Measurements from ENCODE around the gene PXK.

PXK gene

DNA sequence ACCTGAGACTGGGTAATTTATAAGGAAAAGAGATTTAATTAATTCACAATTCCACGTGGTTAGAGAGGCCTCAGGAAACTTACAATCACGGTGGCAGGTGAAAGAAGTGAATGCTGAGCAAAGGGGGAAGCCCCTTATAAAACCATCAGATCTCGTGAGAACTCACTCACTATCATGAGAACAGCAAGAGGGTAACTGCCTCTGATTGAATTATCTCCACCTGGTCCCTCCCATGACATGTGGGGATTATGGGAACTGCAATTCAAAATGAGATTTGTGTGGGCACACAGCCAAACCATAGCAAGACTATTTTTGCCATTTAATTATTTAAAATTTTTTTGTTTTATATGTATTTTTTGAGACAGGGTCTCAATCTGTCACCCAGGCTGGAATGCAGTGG is 132.2 kb downstream of the PXK start:
- no peaks in the 10 kb centered on the region for H3K9me3 ChIP-seq (ENCODE audit: control insufficient read depth, low read length)
- no peaks in the 10 kb centered on the region for H3K79me1 ChIP-seq (replicated peaks; ENCODE audit: low read length, poor library complexity, severe bottlenecking)
- H3K14ac ChIP-seq (ENCODE audit: low read length in 2 of 2) = no peak overlapping the region
- no peak overlapping the region for H4K8ac ChIP-seq (ENCODE audit: low read length)
- H3K27me3 ChIP-seq (ENCODE audit: control insufficient read depth in 1 of 2, insufficient read depth in 1 of 2, low read length in 2 of 2) = no peaks in the 10 kb centered on the region
- DNase-seq = no peak
- H2BK15ac ChIP-seq (ENCODE audit: low read depth, poor library complexity, severe bottlenecking) = no peak overlapping the region
- 92% methylated on average over 2 of the region's 3 CpGs for WGBS
- no peak overlapping the region for H3K18ac ChIP-seq (ENCODE audit: low read depth in 1 of 2, low read length in 2 of 2)
- no peak overlapping the region for H3K4me3 ChIP-seq (ENCODE audit: insufficient read depth in 1 of 2, low read depth in 1 of 2, low read length in 2 of 2)
- no peak overlapping the region for H2AFZ ChIP-seq (ENCODE audit: low read depth, low read length)
- H2BK120ac ChIP-seq (ENCODE audit: low read depth, low read length) = no peak overlapping the region
- no peak overlapping the region for H3K9ac ChIP-seq (ENCODE audit: low read length)
- H4K91ac ChIP-seq (ENCODE audit: low read length) = no peak overlapping the region
- peaks cover 7% of the 10 kb centered on the region for H3K4me1 ChIP-seq (ENCODE audit: control insufficient read depth, insufficient read depth, low read depth, low read length)
- H3K4me2 ChIP-seq (ENCODE audit: low read length, poor library complexity, severe bottlenecking) = no peak overlapping the region
- H3K36me3 ChIP-seq (ENCODE audit: control insufficient read depth in 1 of 2, insufficient read depth in 2 of 2, low read depth in 1 of 2, low read length in 2 of 2) = no peaks in the 10 kb centered on the region
- H2AK5ac ChIP-seq (ENCODE audit: low read length, severe bottlenecking) = no peak overlapping the region
- no peak overlapping the region for H2BK12ac ChIP-seq (ENCODE audit: low read length in 2 of 2)
- H3K23ac ChIP-seq (ENCODE audit: low read length in 2 of 2) = no peak overlapping the region
- H2BK5ac ChIP-seq (ENCODE audit: low read depth, low read length, poor library complexity, severe bottlenecking) = no peak overlapping the region
- H3K27ac ChIP-seq (ENCODE audit: low read length, poor library complexity, severe bottlenecking) = no peak overlapping the region
- no peak overlapping the region for H3K4ac ChIP-seq (ENCODE audit: low read depth in 1 of 2, low read length in 2 of 2)

DNA sequence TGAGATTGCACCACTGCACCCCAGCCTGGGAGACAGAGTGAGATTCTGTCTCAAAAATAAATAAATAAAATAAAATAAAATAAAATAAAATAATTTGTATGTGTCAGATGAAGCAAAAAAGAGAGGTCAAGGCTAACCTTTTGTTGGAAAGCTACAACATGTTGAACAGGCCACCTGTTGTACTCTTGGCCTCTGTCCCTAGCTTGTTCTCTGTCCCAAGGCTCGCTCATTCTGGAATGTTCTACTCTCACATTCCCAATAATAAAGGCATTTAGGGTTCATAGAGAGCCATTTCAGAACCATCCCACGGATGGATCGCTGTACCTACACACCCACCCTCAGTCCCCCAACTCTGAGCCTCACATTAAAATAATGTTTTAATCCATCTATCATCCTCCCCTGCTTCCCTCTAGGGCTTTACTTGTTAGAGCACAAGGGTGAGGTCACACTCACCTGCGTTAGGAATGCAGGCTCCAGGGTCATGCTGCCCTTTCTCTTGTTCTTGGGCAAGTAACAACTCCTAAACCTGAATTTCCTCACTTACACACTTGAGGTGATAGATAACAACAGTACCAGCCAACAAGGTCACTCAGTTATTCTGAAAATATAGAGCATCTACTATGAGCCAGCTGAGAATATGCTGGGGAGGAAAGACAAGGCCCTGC is 134.3 kb downstream of the PXK start:
- H3K79me1 ChIP-seq (replicated peaks; ENCODE audit: low read length, poor library complexity, severe bottlenecking) = no peaks in the 10 kb centered on the region
- no peak for DNase-seq
- no peak overlapping the region for H2BK12ac ChIP-seq (ENCODE audit: low read length in 2 of 2)
- H3K9ac ChIP-seq (ENCODE audit: low read length) = no peak overlapping the region
- H3K27me3 ChIP-seq (ENCODE audit: control insufficient read depth in 1 of 2, insufficient read depth in 1 of 2, low read length in 2 of 2) = no peaks in the 10 kb centered on the region
- H4K91ac ChIP-seq (ENCODE audit: low read length) = no peak overlapping the region
- no peak overlapping the region for H3K23ac ChIP-seq (ENCODE audit: low read length in 2 of 2)
- no peak overlapping the region for H2AFZ ChIP-seq (ENCODE audit: low read depth, low read length)
- H4K8ac ChIP-seq (ENCODE audit: low read length) = no peak overlapping the region
- H3K27ac ChIP-seq (ENCODE audit: low read length, poor library complexity, severe bottlenecking) = no peak overlapping the region
- no peak overlapping the region for H3K14ac ChIP-seq (ENCODE audit: low read length in 2 of 2)
- no peak overlapping the region for H3K4me2 ChIP-seq (ENCODE audit: low read length, poor library complexity, severe bottlenecking)
- H3K4me1 ChIP-seq (ENCODE audit: control insufficient read depth, insufficient read depth, low read depth, low read length) = peaks cover 21% of the 10 kb centered on the region
- H2BK15ac ChIP-seq (ENCODE audit: low read depth, poor library complexity, severe bottlenecking) = no peak overlapping the region
- no peaks in the 10 kb centered on the region for H3K9me3 ChIP-seq (ENCODE audit: control insufficient read depth, low read length)
- H2BK120ac ChIP-seq (ENCODE audit: low read depth, low read length) = no peak overlapping the region
- WGBS = 97% methylated on average over 4 of the region's 4 CpGs
- no peak overlapping the region for H2BK5ac ChIP-seq (ENCODE audit: low read depth, low read length, poor library complexity, severe bottlenecking)
- H3K4me3 ChIP-seq (ENCODE audit: insufficient read depth in 1 of 2, low read depth in 1 of 2, low read length in 2 of 2) = no peak overlapping the region
- H3K4ac ChIP-seq (ENCODE audit: low read depth in 1 of 2, low read length in 2 of 2) = no peak overlapping the region
- H2AK5ac ChIP-seq (ENCODE audit: low read length, severe bottlenecking) = no peak overlapping the region
- no peak overlapping the region for H3K18ac ChIP-seq (ENCODE audit: low read depth in 1 of 2, low read length in 2 of 2)
- no peaks in the 10 kb centered on the region for H3K36me3 ChIP-seq (ENCODE audit: control insufficient read depth in 1 of 2, insufficient read depth in 2 of 2, low read depth in 1 of 2, low read length in 2 of 2)

DNA sequence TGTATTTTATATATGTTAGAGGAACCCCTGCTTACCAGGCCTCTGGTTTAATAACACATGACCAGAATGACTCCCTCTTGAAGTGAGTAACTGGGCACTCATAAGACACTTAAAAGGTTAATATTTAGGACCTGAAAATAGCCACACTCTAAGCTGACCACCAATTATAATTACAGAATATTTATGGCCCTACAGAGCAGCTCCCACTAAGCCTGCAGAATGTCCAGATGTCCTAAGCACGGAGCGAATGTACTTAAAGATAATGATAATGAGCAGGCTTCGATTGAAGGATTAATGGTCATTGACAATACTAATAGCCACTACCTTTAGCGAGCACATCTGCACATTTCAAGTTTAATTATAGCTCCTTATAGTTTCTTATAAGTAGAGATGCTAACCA is 136.4 kb downstream of the PXK start:
- Histone ChIP-seq H3K4me1 (ENCODE audit: control insufficient read depth, insufficient read depth, low read depth, low read length) (peaks cover 17% of the 10 kb centered on the region), H3K4ac (ENCODE audit: low read depth in 1 of 2, low read length in 2 of 2) (no peak overlapping the region), H2AFZ (ENCODE audit: low read depth, low read length) (no peak overlapping the region), H3K27me3 (ENCODE audit: control insufficient read depth in 1 of 2, insufficient read depth in 1 of 2, low read length in 2 of 2) (no peaks in the 10 kb centered on the region), H3K27ac (ENCODE audit: low read length, poor library complexity, severe bottlenecking) (no peak overlapping the region), H3K4me3 (ENCODE audit: insufficient read depth in 1 of 2, low read depth in 1 of 2, low read length in 2 of 2) (no peak overlapping the region), H4K91ac (ENCODE audit: low read length) (no peak overlapping the region), H3K79me1 (replicated peaks; ENCODE audit: low read length, poor library complexity, severe bottlenecking) (no peaks in the 10 kb centered on the region), H2BK15ac (ENCODE audit: low read depth, poor library complexity, severe bottlenecking) (no peak overlapping the region), H3K36me3 (ENCODE audit: control insufficient read depth in 1 of 2, insufficient read depth in 2 of 2, low read depth in 1 of 2, low read length in 2 of 2) (no peaks in the 10 kb centered on the region), H4K8ac (ENCODE audit: low read length) (no peak overlapping the region), H3K9me3 (ENCODE audit: control insufficient read depth, low read length) (no peaks in the 10 kb centered on the region), H2BK12ac (ENCODE audit: low read length in 2 of 2) (no peak overlapping the region), H3K14ac (ENCODE audit: low read length in 2 of 2) (no peak overlapping the region), H3K23ac (ENCODE audit: low read length in 2 of 2) (no peak overlapping the region), H3K9ac (ENCODE audit: low read length) (no peak overlapping the region), H2BK5ac (ENCODE audit: low read depth, low read length, poor library complexity, severe bottlenecking) (no peak overlapping the region), H3K18ac (ENCODE audit: low read depth in 1 of 2, low read length in 2 of 2) (no peak overlapping the region), H2AK5ac (ENCODE audit: low read length, severe bottlenecking) (no peak overlapping the region), H2BK120ac (ENCODE audit: low read depth, low read length) (no peak overlapping the region), H3K4me2 (ENCODE audit: low read length, poor library complexity, severe bottlenecking) (no peak overlapping the region)
- DNase-seq = peak; percentile 60
- WGBS = no CpG with 5 or more reads among the region's 4 CpGs

DNA sequence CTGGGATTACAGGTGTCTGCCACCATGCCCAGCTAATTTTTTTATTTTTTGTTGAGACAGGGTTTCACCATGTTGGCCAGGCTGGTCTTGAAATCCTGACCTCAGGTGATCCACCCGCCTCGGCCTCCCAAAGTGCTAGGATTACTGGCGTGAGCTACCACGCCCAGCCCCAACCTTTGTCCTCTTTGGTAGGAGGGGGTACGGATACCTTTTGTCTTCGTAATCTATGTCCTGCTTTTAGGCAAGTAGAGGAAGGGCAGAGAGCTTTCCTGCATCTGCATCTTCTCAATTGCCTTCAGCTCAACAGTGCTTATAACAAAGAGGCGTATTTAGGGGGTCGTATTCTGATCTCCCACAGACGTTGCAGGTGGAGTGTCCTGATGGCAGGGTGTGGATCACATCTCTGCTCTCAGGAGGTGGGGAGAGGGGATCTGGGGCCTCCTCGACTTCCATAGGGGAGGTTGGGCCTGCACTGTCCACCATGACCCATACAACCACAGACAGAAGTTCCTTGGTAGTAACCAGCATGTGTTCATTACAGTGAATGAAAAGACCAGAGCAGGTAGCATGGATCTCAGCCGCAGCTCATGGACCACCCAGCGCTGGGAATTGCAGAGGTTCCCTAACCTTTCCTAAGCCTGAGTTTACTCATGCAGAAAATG is 137.8 kb downstream of the PXK start:
- peaks cover 0 to 10% of the 10 kb centered on the region in 2 experiments for H3K27me3 ChIP-seq (ENCODE audit: control insufficient read depth in 1 of 2, insufficient read depth in 1 of 2, low read length in 2 of 2)
- H4K91ac ChIP-seq (ENCODE audit: low read length) = no peak overlapping the region
- no peak overlapping the region for H2BK12ac ChIP-seq (ENCODE audit: low read length in 2 of 2)
- no peak overlapping the region for H2BK5ac ChIP-seq (ENCODE audit: low read depth, low read length, poor library complexity, severe bottlenecking)
- no peak overlapping the region for H3K4me3 ChIP-seq (ENCODE audit: insufficient read depth in 1 of 2, low read depth in 1 of 2, low read length in 2 of 2)
- peaks cover 17% of the 10 kb centered on the region for H3K4me1 ChIP-seq (ENCODE audit: control insufficient read depth, insufficient read depth, low read depth, low read length)
- H3K4me2 ChIP-seq (ENCODE audit: low read length, poor library complexity, severe bottlenecking) = no peak overlapping the region
- peak overlapping the region; percentile 46 for H3K27ac ChIP-seq (ENCODE audit: low read length, poor library complexity, severe bottlenecking)
- no peaks in the 10 kb centered on the region for H3K9me3 ChIP-seq (ENCODE audit: control insufficient read depth, low read length)
- no peak overlapping the region for H2AFZ ChIP-seq (ENCODE audit: low read depth, low read length)
- 98% methylated on average over 8 of the region's 12 CpGs for WGBS
- no peak for DNase-seq
- H3K36me3 ChIP-seq (ENCODE audit: control insufficient read depth in 1 of 2, insufficient read depth in 2 of 2, low read depth in 1 of 2, low read length in 2 of 2) = no peaks in the 10 kb centered on the region
- H3K79me1 ChIP-seq (replicated peaks; ENCODE audit: low read length, poor library complexity, severe bottlenecking) = no peaks in the 10 kb centered on the region
- no peak overlapping the region for H3K4ac ChIP-seq (ENCODE audit: low read depth in 1 of 2, low read length in 2 of 2)
- no peak overlapping the region for H3K23ac ChIP-seq (ENCODE audit: low read length in 2 of 2)
- peak overlapping the region in 1 of 2 experiments; percentile 18 for H3K18ac ChIP-seq (ENCODE audit: low read depth in 1 of 2, low read length in 2 of 2)
- H3K14ac ChIP-seq (ENCODE audit: low read length in 2 of 2) = peak overlapping the region in 1 of 2 experiments; percentile 2
- peak overlapping the region; percentile 57 for H2AK5ac ChIP-seq (ENCODE audit: low read length, severe bottlenecking)
- no peak overlapping the region for H4K8ac ChIP-seq (ENCODE audit: low read length)
- no peak overlapping the region for H3K9ac ChIP-seq (ENCODE audit: low read length)
- H2BK15ac ChIP-seq (ENCODE audit: low read depth, poor library complexity, severe bottlenecking) = no peak overlapping the region
- no peak overlapping the region for H2BK120ac ChIP-seq (ENCODE audit: low read depth, low read length)

All from mesenchymal stem cell (in vitro differentiated cells and primary cell).